H9 (cell line): ENCODE results near the gene PRPF19. TPM values are rescaled to one million over a fixed set of nuclear protein-coding genes. Genes with fewer than 3 reads are reported as not detected.
A peak's percentile ranks its signal among the peaks of the same experiment; 100 is the strongest.

ENCODE experiments used
- DNase-seq: peaks from one replicate; pipeline ENCODE4 v3.0.0-alpha.2; 2017
- H2AFZ ChIP-seq: one replicate; pipeline ENCODE4 v1.6.1; 2013; ENCODE audit warnings: mild to moderate bottlenecking, low read length, control low read depth, moderate library complexity
- H2AK5ac ChIP-seq: 2 replicates; pipeline ENCODE4 v1.6.1; 2013; ENCODE audit warnings: low read length, control low read depth, mixed read lengths; ENCODE audit not compliant: insufficient read length
- H2BK120ac ChIP-seq: one replicate; pipeline ENCODE4 v1.6.1; 2013; ENCODE audit warnings: low read depth, mild to moderate bottlenecking, low read length, control low read depth, inconsistent platforms; ENCODE audit not compliant: poor library complexity, severe bottlenecking
- H2BK12ac ChIP-seq: 2 replicates; pipeline ENCODE4 v1.6.1; 2013; ENCODE audit warnings: low read length, control low read depth, mixed read lengths, low read depth; ENCODE audit not compliant: insufficient read length
- H2BK15ac ChIP-seq: 2 replicates; pipeline ENCODE4 v1.6.1; 2013; ENCODE audit warnings: low read depth, low read length, control low read depth
- H2BK20ac ChIP-seq: one replicate; pipeline ENCODE4 v1.6.1; 2013; ENCODE audit warnings: low read depth, mild to moderate bottlenecking, low read length, control low read depth, inconsistent platforms; ENCODE audit not compliant: poor library complexity, severe bottlenecking
- H2BK5ac ChIP-seq: 2 replicates; pipeline ENCODE4 v1.6.1; 2013; ENCODE audit warnings: low read length, control low read depth, mixed read lengths; ENCODE audit not compliant: insufficient read length
- H3K14ac ChIP-seq: 2 replicates; pipeline ENCODE4 v1.6.1; 2013; ENCODE audit warnings: low read length, control low read depth; ENCODE audit not compliant: insufficient read depth
- H3K18ac ChIP-seq: 2 replicates; pipeline ENCODE4 v1.6.1; 2013; ENCODE audit warnings: low read depth, mild to moderate bottlenecking, mixed read lengths, low read length, control low read depth; ENCODE audit not compliant: insufficient read length
- H3K23ac ChIP-seq: 2 replicates; pipeline ENCODE4 v1.6.1; 2013; ENCODE audit warnings: low read length, control low read depth, mixed read lengths, low read depth; ENCODE audit not compliant: insufficient read length
- H3K23me2 ChIP-seq: 2 replicates; pipeline ENCODE4 v1.6.1; 2013; ENCODE audit warnings: low read depth, mild to moderate bottlenecking, mixed read lengths, low read length, control low read depth; ENCODE audit not compliant: insufficient read length, poor library complexity, severe bottlenecking
- H3K27ac ChIP-seq: 2 replicates; pipeline ENCODE4 v1.5.1; 2013; ENCODE audit warnings: low read length, control low read depth, mixed read lengths, low read depth; ENCODE audit not compliant: insufficient read length
- H3K27me3 ChIP-seq: 2 replicates; pipeline ENCODE4 v1.6.1; 2013; ENCODE audit warnings: low read length, control low read depth, inconsistent platforms; ENCODE audit not compliant: insufficient read depth
- H3K4ac ChIP-seq: 2 replicates; pipeline ENCODE4 v1.6.1; 2013; ENCODE audit warnings: low read depth, mild to moderate bottlenecking, control low read depth, inconsistent platforms, low read length, moderate library complexity
- H3K4me1 ChIP-seq: 2 replicates; pipeline ENCODE4 v1.6.1; 2013; ENCODE audit warnings: low read length, control low read depth, inconsistent platforms; ENCODE audit not compliant: insufficient read depth
- H3K4me2 ChIP-seq: 2 replicates; pipeline ENCODE4 v1.6.1; 2013; ENCODE audit warnings: low read length, control low read depth, mixed read lengths; ENCODE audit not compliant: insufficient read length, insufficient read depth
- H3K56ac ChIP-seq: 2 replicates; pipeline ENCODE4 v1.6.1; 2013; ENCODE audit warnings: low read depth, mild to moderate bottlenecking, mixed read lengths, low read length, control low read depth; ENCODE audit not compliant: insufficient read length
- H3K79me1 ChIP-seq: 2 replicates; pipeline ENCODE4 v1.6.1; 2013; ENCODE audit warnings: low read depth, mild to moderate bottlenecking, moderate library complexity, low read length, control low read depth, inconsistent platforms; ENCODE audit not compliant: insufficient read depth, poor library complexity, severe bottlenecking
- H3K79me2 ChIP-seq: 2 replicates; pipeline ENCODE4 v1.6.1; 2013; ENCODE audit warnings: low read length, control low read depth, inconsistent platforms; ENCODE audit not compliant: insufficient read depth
- H3K9ac ChIP-seq: 2 replicates; pipeline ENCODE4 v1.6.1; 2013; ENCODE audit warnings: low read length, control low read depth, mixed read lengths; ENCODE audit not compliant: insufficient read length; ENCODE audit errors: extremely low read depth
- H3K9me3 ChIP-seq: one replicate; pipeline ENCODE4 v1.6.1; 2013; ENCODE audit warnings: low read depth, low read length, inconsistent platforms; ENCODE audit not compliant: control insufficient read depth
- H3T11ph ChIP-seq: one replicate; pipeline ENCODE4 v1.6.1; 2013; ENCODE audit warnings: mild to moderate bottlenecking, low read length, control low read depth, inconsistent platforms
- H4K20me1 ChIP-seq: one replicate; pipeline ENCODE4 v1.6.1; 2013; ENCODE audit not compliant: control insufficient read depth, insufficient read length, insufficient read depth
- H4K5ac ChIP-seq: 2 replicates; pipeline ENCODE4 v1.6.1; 2013; ENCODE audit warnings: low read depth, mild to moderate bottlenecking, mixed read lengths, low read length, control low read depth; ENCODE audit not compliant: insufficient read length
- H4K8ac ChIP-seq: replicated peaks from 2 replicates; pipeline ENCODE4 v1.6.1; 2013; ENCODE audit warnings: low read length, control low read depth, mixed read lengths, low read depth; ENCODE audit not compliant: insufficient read length
- H4K91ac ChIP-seq: 2 replicates; pipeline ENCODE4 v1.6.1; 2013; ENCODE audit warnings: low read depth, mild to moderate bottlenecking, moderate library complexity, mixed read lengths, low read length, control low read depth; ENCODE audit not compliant: insufficient read length
- H3K27ac Mint-ChIP-seq, 3 experiments: 2 replicates in 2 of 3; 3 replicates in 1 of 3; pipeline ENCODE4 v1.8.0; 2020 to 2021; ENCODE audit warnings: mixed read lengths in 3 of 3, mild to moderate bottlenecking in 1 of 3, moderate library complexity in 1 of 3
- H3K27me3 Mint-ChIP-seq: 2 replicates; pipeline ENCODE4 v1.8.0; 2021; ENCODE audit warnings: low read depth, mild to moderate bottlenecking, moderate library complexity, mixed read lengths
- H3K36me3 Mint-ChIP-seq, 3 experiments: 2 replicates in 2 of 3; 3 replicates in 1 of 3; pipeline ENCODE4 v1.8.0; 2020 to 2021; ENCODE audit warnings: low read depth in 3 of 3, mixed read lengths in 3 of 3; ENCODE audit not compliant: insufficient read depth in 1 of 3
- H3K4me1 Mint-ChIP-seq, 2 experiments: 2 replicates each; pipeline ENCODE4 v1.8.0; 2020; ENCODE audit warnings: mixed read lengths in 2 of 2
- H3K4me3 Mint-ChIP-seq, 2 experiments: 2 replicates in 1 of 2; 3 replicates in 1 of 2; pipeline ENCODE4 v1.8.0; 2020 to 2021; ENCODE audit warnings: mild to moderate bottlenecking in 2 of 2, mixed read lengths in 2 of 2, moderate library complexity in 1 of 2
- H3K9me3 Mint-ChIP-seq, 2 experiments: 2 replicates in 1 of 2; 3 replicates in 1 of 2; pipeline ENCODE4 v1.8.0; 2020; ENCODE audit warnings: mild to moderate bottlenecking in 2 of 2, mixed read lengths in 2 of 2, moderate library complexity in 1 of 2
- WGBS: extraction: QIAGEN DNeasy Blood & Tissue Kit; methylation state at CpG from one replicate; pipeline ENCODE4 v1.1.7; 2013; ENCODE audit warnings: missing lambda C conversion rate, low lambda C conversion rate, mixed read lengths; ENCODE audit not compliant: insufficient read length; ENCODE audit errors: extremely low coverage; 5-methylcytosine and 5-hydroxymethylcytosine counted together
- total RNA-seq: library from RNA; stranded (reverse); gene quantifications from 2 replicates; pipeline ENCODE4 v1.2.1, GENCODE V29; 2021
- TF ChIP-seq, protein P1 (sequence below): fragments of 200-600 bp; sonication (generic); conservative IDR thresholded peaks from 3 replicates; pipeline ENCODE4 v1.8.0; 2021; ENCODE audit warnings: antibody characterized with exemption, mild to moderate bottlenecking

Gene PRPF19
- total RNA-seq, 1 experiment from 2014 or later: 130 TPM

DNA sequence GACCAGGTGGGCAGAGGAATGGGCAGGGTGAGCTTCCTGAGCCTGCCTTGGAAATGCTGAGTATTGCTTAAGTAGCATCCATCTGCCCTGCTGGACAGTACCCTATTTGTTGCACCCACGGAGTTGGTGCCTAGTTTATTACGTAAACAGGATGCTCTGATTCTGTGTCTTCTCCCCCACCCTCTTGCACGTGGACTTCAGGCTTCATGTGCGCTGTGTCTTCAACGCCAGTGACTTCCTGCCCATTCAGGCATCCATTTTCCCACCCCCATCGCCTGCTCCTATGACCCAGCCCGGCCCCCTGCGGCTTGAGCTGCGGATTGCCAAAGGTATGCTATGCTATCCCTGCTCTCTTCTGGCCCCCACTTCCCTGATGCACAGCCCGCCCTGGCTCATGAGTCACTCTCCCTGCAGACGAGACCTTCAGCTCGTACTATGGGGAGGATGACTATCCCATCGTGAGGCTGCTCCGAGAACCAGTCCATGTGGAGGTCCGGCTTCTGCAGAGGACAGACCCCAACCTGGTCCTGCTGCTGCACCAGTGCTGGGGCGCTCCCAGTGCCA, 33.3 kb downstream of the PRPF19 start:
- H3K9ac ChIP-seq: no peak overlapping the region

More for the DNA sequence above, 33.3 kb downstream of the PRPF19 start:
- Mint-ChIP-seq H3K9me3 (no peaks in the 10 kb centered on the region), H3K27ac (peak overlapping the region in 2 of 3 experiments; percentile 19 to 34; a peak in 3 of 7 replicates), H3K4me1 (peaks cover 8 to 9% of the 10 kb centered on the region in 2 experiments), H3K4me3 (no peak overlapping the region), H3K36me3 (no peaks in the 10 kb centered on the region), H3K27me3 (no peaks in the 10 kb centered on the region; the same call in 1 of the 2 replicates)
- no CpG with 5 or more reads among the region's 16 CpGs for whole genome bisulfite sequencing
- H2BK5ac ChIP-seq: no peak overlapping the region
- no peak overlapping the region for H3K4me2 ChIP-seq
- H2AK5ac ChIP-seq: no peak overlapping the region
- no peak overlapping the region for H4K91ac ChIP-seq
- H3K23ac ChIP-seq: no peak overlapping the region
- peaks cover 2% of the 10 kb centered on the region; the same call in 1 of the 2 replicates for H3K4me1 ChIP-seq
- no peak overlapping the region for H3K14ac ChIP-seq
- no peak overlapping the region for H3K56ac ChIP-seq
- TF ChIP-seq, protein P1, sequence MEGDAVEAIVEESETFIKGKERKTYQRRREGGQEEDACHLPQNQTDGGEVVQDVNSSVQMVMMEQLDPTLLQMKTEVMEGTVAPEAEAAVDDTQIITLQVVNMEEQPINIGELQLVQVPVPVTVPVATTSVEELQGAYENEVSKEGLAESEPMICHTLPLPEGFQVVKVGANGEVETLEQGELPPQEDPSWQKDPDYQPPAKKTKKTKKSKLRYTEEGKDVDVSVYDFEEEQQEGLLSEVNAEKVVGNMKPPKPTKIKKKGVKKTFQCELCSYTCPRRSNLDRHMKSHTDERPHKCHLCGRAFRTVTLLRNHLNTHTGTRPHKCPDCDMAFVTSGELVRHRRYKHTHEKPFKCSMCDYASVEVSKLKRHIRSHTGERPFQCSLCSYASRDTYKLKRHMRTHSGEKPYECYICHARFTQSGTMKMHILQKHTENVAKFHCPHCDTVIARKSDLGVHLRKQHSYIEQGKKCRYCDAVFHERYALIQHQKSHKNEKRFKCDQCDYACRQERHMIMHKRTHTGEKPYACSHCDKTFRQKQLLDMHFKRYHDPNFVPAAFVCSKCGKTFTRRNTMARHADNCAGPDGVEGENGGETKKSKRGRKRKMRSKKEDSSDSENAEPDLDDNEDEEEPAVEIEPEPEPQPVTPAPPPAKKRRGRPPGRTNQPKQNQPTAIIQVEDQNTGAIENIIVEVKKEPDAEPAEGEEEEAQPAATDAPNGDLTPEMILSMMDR: no peak
- no peaks in the 10 kb centered on the region for H3K9me3 ChIP-seq
- H3K4ac ChIP-seq: no peak overlapping the region
- no peaks in the 10 kb centered on the region for H3K23me2 ChIP-seq
- H3K79me1 ChIP-seq: no peaks in the 10 kb centered on the region
- no peaks in the 10 kb centered on the region for H3K27me3 ChIP-seq
- peak; percentile 64 for DNase-seq
- H4K20me1 ChIP-seq: no peaks in the 10 kb centered on the region
- H2BK120ac ChIP-seq: no peak overlapping the region
- H4K8ac ChIP-seq: no peak overlapping the region
- H3K27ac ChIP-seq: no peak overlapping the region
- no peak overlapping the region for H2BK15ac ChIP-seq
- no peak overlapping the region for H3K18ac ChIP-seq
- no peaks in the 10 kb centered on the region for H3K79me2 ChIP-seq
- H4K5ac ChIP-seq: no peak overlapping the region
- no peak overlapping the region for H3T11ph ChIP-seq
- no peak overlapping the region for H2AFZ ChIP-seq
- no peak overlapping the region for H2BK12ac ChIP-seq
- H2BK20ac ChIP-seq: no peak overlapping the region
